PC-9 (cell line): ENCODE measurements around the gene ACMSD. TPM values are rescaled to one million over a fixed set of nuclear protein-coding genes. Genes with fewer than 3 reads are reported as not detected.

Source experiments
- BruUV-seq: library from RNA; stranded (reverse); fragments of 400-500 nt; replicated peaks from 2 replicates; lab custom pipeline; 2021; lab: Mats Ljungman, UMichigan
- CTCF ChIA-PET: fragments of 300-600 bp; sonication (Branson Sonifier 250); formaldehyde crosslinking; loops from one replicate; lab custom pipeline; 2022; ENCODE audit warnings: antibody characterized with exemption; lab: Charles Lee
- POLR2A ChIA-PET: fragments of 300-600 bp; sonication (Branson Sonifier 250); formaldehyde crosslinking; loops from one replicate; lab custom pipeline; 2022; ENCODE audit warnings: antibody characterized with exemption; ENCODE audit not compliant: unreplicated experiment; lab: Charles Lee
- DNase-seq, 2 experiments: peaks; one replicate each; pipeline versions ENCODE4 v3.0.0 to v3.0.0-alpha.2; 2015 to 2022; ENCODE audit warnings: mixed read lengths in 1 of 2
- H2AFZ ChIP-seq: fragments of 200-600 bp; sonication (generic); 2 replicates; pipeline ENCODE4 v1.8.1; 2017; ENCODE audit warnings: antibody characterized with exemption
- H3F3A ChIP-seq: fragments of 200-600 bp; sonication (generic); 2 replicates; pipeline ENCODE4 v1.8.1; 2017; ENCODE audit warnings: antibody characterized with exemption, mild to moderate bottlenecking, low read depth; ENCODE audit not compliant: insufficient read depth
- H3K27ac ChIP-seq: fragments of 200-600 bp; sonication (generic); 2 replicates; pipeline ENCODE4 v1.6.1; 2016; ENCODE audit warnings: mixed run types
- H3K27me3 ChIP-seq: fragments of 200-600 bp; sonication (generic); 2 replicates; pipeline ENCODE4 v1.6.1; 2016; ENCODE audit warnings: low read depth, mixed run types; ENCODE audit not compliant: insufficient read depth
- H3K36me3 ChIP-seq: fragments of 200-600 bp; sonication (generic); 2 replicates; pipeline ENCODE4 v1.6.1; 2016; ENCODE audit warnings: low read depth, mixed run types
- H3K4me1 ChIP-seq: fragments of 200-600 bp; sonication (generic); replicated peaks from 2 replicates; pipeline ENCODE4 v1.6.1; 2016; ENCODE audit warnings: mixed run types; ENCODE audit not compliant: insufficient read depth
- H3K4me2 ChIP-seq: fragments of 200-600 bp; sonication (generic); 2 replicates; pipeline ENCODE4 v1.6.1; 2017; ENCODE audit warnings: mixed run types
- H3K4me3 ChIP-seq: fragments of 200-600 bp; sonication (generic); 2 replicates; pipeline ENCODE4 v1.6.1; 2016; ENCODE audit warnings: mixed run types
- H3K79me2 ChIP-seq: fragments of 200-600 bp; sonication (generic); 2 replicates; pipeline ENCODE4 v1.6.1; 2017; ENCODE audit warnings: low read depth, mixed run types
- H3K9me2 ChIP-seq: fragments of 200-600 bp; sonication (generic); 2 replicates; pipeline ENCODE4 v1.8.1; 2017; ENCODE audit warnings: mild to moderate bottlenecking; ENCODE audit not compliant: insufficient read depth
- H3K9me3 ChIP-seq: fragments of 200-600 bp; sonication (generic); 2 replicates; pipeline ENCODE4 v1.8.1; 2016; ENCODE audit warnings: low read depth; ENCODE audit not compliant: insufficient read depth
- H4K20me1 ChIP-seq: fragments of 200-600 bp; sonication (generic); 2 replicates; pipeline ENCODE4 v1.8.1; 2017; ENCODE audit not compliant: insufficient read depth
- CTCF ChIP-seq: fragments of 200-600 bp; sonication (generic); conservative IDR thresholded peaks from 2 replicates; pipeline ENCODE4 v1.6.1; 2017; ENCODE audit warnings: mixed run types, antibody characterized with exemption, mild to moderate bottlenecking, moderate library complexity
- EZH2 ChIP-seq: fragments of 200-600 bp; sonication (generic); IDR thresholded peaks from 2 replicates; pipeline ENCODE4 v1.8.0; 2017; ENCODE audit warnings: antibody characterized with exemption, low read depth
- intact Hi-C: fragments of 100-400 bp; cut with micrococcal nuclease; formaldehyde crosslinking; loops from one replicate; pipeline ENCODE4 v1.10.0; 2022; ENCODE audit not compliant: unreplicated experiment
- total RNA-seq: library from RNA; stranded (reverse); gene quantifications from 2 replicates; pipeline ENCODE4 v1.2.3, GENCODE V29; 2021

ACMSD gene
- total RNA-seq, 1 experiment from 2014 or later, result not detected

- no peaks in the 10 kb centered on the region for H3K9me2 ChIP-seq
- no peaks in the 10 kb centered on the region for H3K27me3 ChIP-seq
- no peak overlapping the region for H2AFZ ChIP-seq
- TF ChIP-seq CTCF, result no peak
- no peak for TF ChIP-seq EZH2
- DNase-seq, result no peak
- H3K4me1 ChIP-seq, result no peaks in the 10 kb centered on the region
- H4K20me1 ChIP-seq, result peaks cover 33% of the 10 kb centered on the region
- H3K4me3 ChIP-seq, result no peak overlapping the region
- BruUV-seq, result no TSS peak
- H3K4me2 ChIP-seq, result no peak overlapping the region
- H3K36me3 ChIP-seq, result peaks cover 44% of the 10 kb centered on the region
- ChIA-PET CTCF (no interaction called here), POLR2A (no interaction called here)
- peaks cover 7% of the 10 kb centered on the region; the same call in 1 of the 2 replicates for H3F3A ChIP-seq
- intact Hi-C loops, result no loop called here
- H3K79me2 ChIP-seq, result peaks cover 11% of the 10 kb centered on the region; the same call in 1 of the 2 replicates
- no peaks in the 10 kb centered on the region for H3K9me3 ChIP-seq
- no peak overlapping the region for H3K27ac ChIP-seq
Observed at GRCh38 chr2:134943540-134943939, 105.1 kb downstream of the ACMSD start.

- no TSS peak for BruUV-seq
- no peak for DNase-seq
- H3K4me2 ChIP-seq, result no peak overlapping the region
- peaks cover 23% of the 10 kb centered on the region for H4K20me1 ChIP-seq
- 0 out of 2 replicates have a peak, but pooled peaks cover under 1% of the 10 kb centered on the region for H3K79me2 ChIP-seq
- CTCF ChIA-PET, result no interaction called here
- no peak overlapping the region for H3K4me3 ChIP-seq
- no peaks in the 10 kb centered on the region for H3K4me1 ChIP-seq
- POLR2A ChIA-PET, result no interaction called here
- H3K9me2 ChIP-seq, result no peaks in the 10 kb centered on the region
- no peak for TF ChIP-seq CTCF
- TF ChIP-seq EZH2, result no peak
- H3K27ac ChIP-seq, result no peak overlapping the region
- H3K27me3 ChIP-seq, result no peaks in the 10 kb centered on the region
- no peak overlapping the region for H2AFZ ChIP-seq
- no peaks in the 10 kb centered on the region for H3K9me3 ChIP-seq
- H3K36me3 ChIP-seq, result peaks cover 36% of the 10 kb centered on the region
- H3F3A ChIP-seq, result peaks cover 8% of the 10 kb centered on the region; the same call in 1 of the 2 replicates
- intact Hi-C loops, result no loop called here
Observed at GRCh38 chr2:134944975-134945374, 106.6 kb downstream of the ACMSD start.

GRCh38 chr2:134946073-134946472, 107.7 kb downstream of the ACMSD start:
- H3K36me3 ChIP-seq, result peaks cover 35% of the 10 kb centered on the region
- ChIA-PET POLR2A (no interaction called here), CTCF (no interaction called here)
- H3K9me3 ChIP-seq, result no peaks in the 10 kb centered on the region
- TF ChIP-seq CTCF, result no peak
- no peak for TF ChIP-seq EZH2
- peaks cover 28% of the 10 kb centered on the region for H4K20me1 ChIP-seq
- no peak overlapping the region for H2AFZ ChIP-seq
- no peak for DNase-seq
- no peaks in the 10 kb centered on the region for H3K9me2 ChIP-seq
- intact Hi-C loops, result no loop called here
- no peaks in the 10 kb centered on the region for H3K79me2 ChIP-seq
- no TSS peak for BruUV-seq
- no peak overlapping the region for H3K27ac ChIP-seq
- H3K27me3 ChIP-seq, result no peaks in the 10 kb centered on the region
- H3K4me1 ChIP-seq, result no peaks in the 10 kb centered on the region
- no peak overlapping the region for H3K4me3 ChIP-seq
- H3K4me2 ChIP-seq, result no peak overlapping the region
- 0 out of 2 replicates have a peak, but pooled peaks cover 3% of the 10 kb centered on the region for H3F3A ChIP-seq
